Endometrial microvascular endothelial cells (primary cell): ENCODE measurements around the gene GPR27. TPM values are rescaled to one million over a fixed set of nuclear protein-coding genes. Genes with fewer than 3 reads are reported as not detected.

ENCODE experiments used
- total RNA-seq: library from RNA; depleted of rRNA; stranded (reverse); fragments of >200 nt; gene quantifications from one replicate; pipeline ENCODE4 v1.2.3, GENCODE V29; 2015; ENCODE audit errors: inconsistent ontology term

Gene GPR27
- total RNA-seq, 1 donor from 2014 or later: not detected

Other genes starting within 250 kb of the GPR27 start
- 37.2 TPM for gene FOXP1, start 170.1 kb upstream of the GPR27 start, total RNA-seq
- gene EIF4E3, start 28.5 kb upstream of the GPR27 start, total RNA-seq: 1.5 TPM
- not detected for gene PROK2, start 31.3 kb downstream of the GPR27 start, total RNA-seq